ENCODE data around the gene PSMC3.

The PSMC3 gene

GRCh38 chr11:47375020-47375419 is 51.2 kb downstream of the PSMC3 start:
- no peak for DNase-seq

GRCh38 chr11:47374720-47375019 is 51.6 kb downstream of the PSMC3 start:
- DNase-seq, result no peak

- peak; percentile 81 to 83 for DNase-seq
Observed at GRCh38 chr11:47373876-47374719, 52.1 kb downstream of the PSMC3 start.

- DNase-seq, result no peak
Observed at GRCh38 chr11:47372422-47372821, 53.8 kb downstream of the PSMC3 start.

GRCh38 chr11:47369676-47370075 is 56.6 kb downstream of the PSMC3 start:
- DNase-seq, result no peak

All from CD4-positive, alpha-beta T cell treated with Interleukin-4 for 1 hour (primary cell).